HG03060 (cell line): Measurements from ENCODE around the gene TDRD9.
"Not testable (repeated sequence)": the region's sequence is repeated elsewhere in the genome, so short reads cannot be mapped to it uniquely, and the experiment has no call there.

ENCODE experiments used
- ATAC-seq: cut with Tn5 transposase; IDR thresholded peaks from one replicate; pipeline ENCODE4 v1.9.1; 2021; ENCODE audit warnings: low read depth, moderate number of reproducible peaks; ENCODE audit not compliant: unreplicated experiment

Gene TDRD9, protein sequence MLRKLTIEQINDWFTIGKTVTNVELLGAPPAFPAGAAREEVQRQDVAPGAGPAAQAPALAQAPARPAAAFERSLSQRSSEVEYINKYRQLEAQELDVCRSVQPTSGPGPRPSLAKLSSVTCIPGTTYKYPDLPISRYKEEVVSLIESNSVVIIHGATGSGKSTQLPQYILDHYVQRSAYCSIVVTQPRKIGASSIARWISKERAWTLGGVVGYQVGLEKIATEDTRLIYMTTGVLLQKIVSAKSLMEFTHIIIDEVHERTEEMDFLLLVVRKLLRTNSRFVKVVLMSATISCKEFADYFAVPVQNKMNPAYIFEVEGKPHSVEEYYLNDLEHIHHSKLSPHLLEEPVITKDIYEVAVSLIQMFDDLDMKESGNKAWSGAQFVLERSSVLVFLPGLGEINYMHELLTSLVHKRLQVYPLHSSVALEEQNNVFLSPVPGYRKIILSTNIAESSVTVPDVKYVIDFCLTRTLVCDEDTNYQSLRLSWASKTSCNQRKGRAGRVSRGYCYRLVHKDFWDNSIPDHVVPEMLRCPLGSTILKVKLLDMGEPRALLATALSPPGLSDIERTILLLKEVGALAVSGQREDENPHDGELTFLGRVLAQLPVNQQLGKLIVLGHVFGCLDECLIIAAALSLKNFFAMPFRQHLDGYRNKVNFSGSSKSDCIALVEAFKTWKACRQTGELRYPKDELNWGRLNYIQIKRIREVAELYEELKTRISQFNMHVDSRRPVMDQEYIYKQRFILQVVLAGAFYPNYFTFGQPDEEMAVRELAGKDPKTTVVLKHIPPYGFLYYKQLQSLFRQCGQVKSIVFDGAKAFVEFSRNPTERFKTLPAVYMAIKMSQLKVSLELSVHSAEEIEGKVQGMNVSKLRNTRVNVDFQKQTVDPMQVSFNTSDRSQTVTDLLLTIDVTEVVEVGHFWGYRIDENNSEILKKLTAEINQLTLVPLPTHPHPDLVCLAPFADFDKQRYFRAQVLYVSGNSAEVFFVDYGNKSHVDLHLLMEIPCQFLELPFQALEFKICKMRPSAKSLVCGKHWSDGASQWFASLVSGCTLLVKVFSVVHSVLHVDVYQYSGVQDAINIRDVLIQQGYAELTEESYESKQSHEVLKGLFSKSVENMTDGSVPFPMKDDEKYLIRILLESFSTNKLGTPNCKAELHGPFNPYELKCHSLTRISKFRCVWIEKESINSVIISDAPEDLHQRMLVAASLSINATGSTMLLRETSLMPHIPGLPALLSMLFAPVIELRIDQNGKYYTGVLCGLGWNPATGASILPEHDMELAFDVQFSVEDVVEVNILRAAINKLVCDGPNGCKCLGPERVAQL (N-terminal part only)

GRCh38 chr14:103928011-103928890 is at the start of gene TDRD9:
TDRD9 (plus strand) TSS chr14:103928456; CDS start chr14:103928510, 54 bp downstream.
- ATAC-seq: no peak

DNA sequence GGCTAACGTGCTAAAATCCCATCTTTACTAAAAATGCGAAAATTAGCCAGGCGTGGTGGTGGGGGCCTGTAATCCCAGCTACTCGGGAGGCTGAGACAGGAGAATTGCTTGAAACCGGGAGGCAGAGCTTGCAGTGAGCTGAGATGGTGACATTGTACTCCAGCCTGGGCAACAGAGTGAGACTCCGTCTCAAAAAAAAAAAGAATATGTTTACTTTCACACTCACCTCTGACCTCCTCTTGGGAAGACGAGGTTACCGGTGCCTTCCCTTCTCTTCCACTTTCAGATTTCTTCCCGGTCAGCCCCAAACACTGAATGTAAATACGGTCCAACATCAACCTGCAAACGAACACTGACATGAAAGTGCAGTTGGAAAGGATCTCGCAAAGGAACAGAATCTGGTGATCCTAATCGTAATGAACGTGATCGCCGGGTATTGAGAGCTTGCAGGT is 49.1 kb upstream of the TDRD9 start:
- no peak for ATAC-seq

DNA sequence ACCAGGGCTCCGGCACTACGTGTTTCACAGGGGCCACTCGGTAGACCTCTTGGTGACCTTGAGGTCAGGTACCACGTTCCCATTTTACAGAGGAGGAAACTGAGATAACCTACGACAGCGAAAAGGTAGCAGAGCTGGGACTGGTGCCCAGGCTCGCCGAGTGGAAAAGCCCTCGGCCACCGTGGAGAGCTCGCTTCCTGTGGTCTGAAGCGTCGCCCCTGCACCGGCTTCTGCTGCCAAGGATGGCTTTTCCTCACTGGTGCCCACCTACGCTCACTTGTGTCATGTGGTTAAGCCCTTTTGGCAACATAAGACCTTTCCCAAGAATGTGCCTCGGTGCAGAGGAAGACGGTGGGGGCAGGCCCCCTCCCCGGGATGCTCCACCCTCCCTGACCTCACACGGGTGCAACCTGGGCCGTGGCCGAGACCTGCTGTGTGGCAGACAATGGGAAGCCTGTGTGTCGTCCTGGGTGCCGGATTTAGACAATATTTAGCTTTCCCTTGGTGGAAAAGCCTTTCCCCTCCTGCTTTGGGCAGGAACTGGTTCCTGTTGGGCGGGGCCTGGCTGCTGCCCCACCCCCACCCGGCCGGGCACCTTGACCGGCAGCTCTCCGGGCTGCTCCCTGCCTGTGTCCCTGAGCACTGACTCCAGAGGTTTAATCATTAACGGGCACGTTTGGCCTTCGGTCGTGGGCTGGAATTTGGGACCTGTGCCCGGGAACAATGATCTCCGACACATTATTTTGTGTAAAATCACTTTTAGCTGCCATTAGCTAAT is 48.5 kb upstream of the TDRD9 start:
- ATAC-seq: no peak

- ATAC-seq: no peak
Observed at GRCh38 chr14:103880348-103881267, 47.6 kb upstream of the TDRD9 start.

DNA sequence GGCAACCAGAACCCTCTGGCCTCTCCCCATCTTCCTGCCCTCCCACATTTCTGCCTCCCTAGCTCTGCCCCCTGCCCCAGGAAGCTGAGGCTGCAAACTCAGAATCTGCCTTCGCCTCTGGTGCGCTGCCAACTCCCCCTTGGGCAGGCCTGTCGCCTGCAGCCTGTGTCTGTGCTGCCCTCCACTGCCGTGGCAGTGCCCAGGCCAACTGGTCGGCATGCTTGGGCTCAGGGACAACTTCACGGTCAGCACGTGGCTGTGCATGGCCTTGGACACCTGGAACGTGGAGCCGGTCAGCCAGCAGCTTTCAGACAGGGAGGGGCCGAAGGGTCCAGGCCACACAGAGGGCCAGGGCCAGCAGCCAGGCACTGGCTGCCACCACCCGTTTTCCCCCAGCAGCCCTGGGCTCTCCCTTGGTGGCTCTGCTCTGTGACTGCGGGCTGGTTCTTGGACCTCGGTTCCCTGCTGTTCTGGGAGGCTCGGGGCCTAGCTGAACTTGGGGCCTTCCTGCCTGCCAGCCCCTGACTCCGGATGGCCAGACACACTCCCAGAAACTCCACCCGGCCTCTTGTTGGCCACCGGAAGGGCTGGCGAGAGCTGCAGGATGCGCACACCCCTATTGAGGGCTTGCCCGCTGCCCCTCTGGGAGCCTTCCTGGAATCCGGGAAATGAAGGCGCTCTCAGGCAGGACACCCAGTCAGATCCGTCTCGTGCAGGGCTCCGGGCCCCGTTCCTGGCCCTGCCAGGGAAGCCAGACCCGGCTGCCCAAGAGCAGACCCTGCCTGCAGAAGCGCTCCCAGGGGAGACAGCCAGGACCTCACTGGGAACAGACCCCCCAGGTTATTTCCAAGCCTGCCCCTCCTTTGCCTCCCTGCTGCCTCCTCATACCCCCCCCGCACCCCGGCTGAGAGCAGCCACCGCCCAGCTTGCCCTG is 46.7 kb upstream of the TDRD9 start:
- ATAC-seq: no peak

DNA sequence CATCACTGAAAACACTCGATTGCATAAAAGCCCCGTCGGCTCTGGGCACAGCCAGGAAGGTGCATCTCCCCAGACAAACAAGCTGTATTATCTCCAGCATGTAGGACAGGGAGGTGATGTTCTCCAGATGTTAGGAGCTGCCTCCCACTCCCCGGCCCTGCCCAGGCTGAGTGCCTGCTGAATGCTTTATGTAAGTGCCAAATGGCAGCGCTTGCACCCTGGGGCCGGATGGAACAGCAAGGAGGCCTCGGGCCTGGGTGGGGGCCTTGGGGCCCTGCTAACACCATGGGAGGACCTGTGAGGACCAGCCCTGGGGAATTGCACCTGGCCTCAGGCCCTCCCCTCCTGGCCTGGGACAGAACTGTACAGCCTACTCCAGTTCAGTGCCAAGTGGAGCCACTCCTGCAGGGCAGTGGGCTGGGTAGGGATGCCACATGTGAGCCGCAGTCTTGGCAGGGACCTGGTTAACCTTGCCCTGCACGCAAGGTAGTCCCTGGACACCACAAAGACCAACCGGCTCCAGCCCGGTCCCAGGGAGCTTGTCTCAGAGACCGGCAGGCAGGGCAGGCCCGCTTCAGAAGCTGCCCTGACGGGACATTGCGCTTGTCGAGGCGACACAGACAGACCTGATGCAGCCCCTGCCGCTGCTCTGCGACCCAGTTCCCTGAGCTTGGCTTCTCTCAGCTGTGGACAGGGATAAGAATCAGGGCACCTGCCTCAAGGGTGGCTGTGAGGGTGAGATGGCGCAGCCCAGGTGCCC is 45.6 kb upstream of the TDRD9 start:
- no peak for ATAC-seq

DNA sequence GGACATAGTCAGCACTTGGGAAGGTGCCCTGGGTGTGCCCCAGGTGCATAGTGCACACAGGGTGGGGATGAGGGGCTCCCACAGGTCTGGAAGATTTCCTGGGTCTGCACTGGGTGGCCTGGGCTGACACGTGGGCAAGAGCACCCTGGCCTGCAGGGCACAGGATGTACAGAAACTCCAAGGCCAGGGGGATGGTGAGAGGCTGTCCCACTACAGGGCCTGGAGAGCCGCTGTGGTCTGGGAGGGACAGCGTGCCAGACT is 45.1 kb upstream of the TDRD9 start:
- no peak for ATAC-seq

DNA sequence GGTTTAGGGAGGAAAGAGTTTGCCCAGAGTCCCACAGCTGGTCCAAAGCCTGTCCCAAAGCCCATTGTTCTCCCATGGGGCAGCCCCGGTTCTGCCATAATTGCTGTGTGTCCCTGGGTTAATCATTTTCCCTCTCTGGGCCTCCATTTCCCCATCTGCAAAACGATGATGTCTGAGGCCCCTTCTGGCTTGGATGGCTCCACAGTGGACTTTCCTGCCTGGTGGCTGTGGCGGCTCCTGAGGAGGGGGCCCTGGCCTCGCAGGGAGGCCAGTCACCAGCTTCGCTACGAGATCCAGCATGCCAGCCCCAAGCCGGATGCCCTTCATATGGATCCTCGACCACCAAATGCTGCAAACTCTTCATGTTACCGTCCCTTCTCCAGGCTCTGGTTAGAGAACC is 43.4 kb upstream of the TDRD9 start:
- ATAC-seq: no peak

DNA sequence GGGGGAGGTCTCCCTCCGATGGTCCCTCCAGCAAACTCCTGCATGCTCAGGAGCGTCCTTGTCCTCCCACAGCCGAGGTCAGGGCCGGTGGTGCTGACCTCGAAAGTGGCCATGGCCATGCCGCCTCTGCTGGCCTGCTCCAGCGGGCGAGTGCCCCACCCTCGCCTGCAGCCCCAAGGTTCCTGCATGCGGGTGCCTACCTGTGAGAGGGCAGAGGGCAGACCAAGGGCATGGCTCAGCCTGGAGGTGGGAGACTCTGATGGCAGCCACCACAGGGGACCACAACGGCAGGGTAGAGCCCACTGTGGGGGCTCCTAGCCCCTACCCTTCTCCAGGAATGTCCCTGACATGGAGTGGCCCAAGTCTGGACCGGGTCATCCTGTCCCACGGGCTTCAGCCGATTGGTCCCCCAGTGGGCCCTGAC is 42.7 kb upstream of the TDRD9 start:
- no peak for ATAC-seq

GRCh38 chr14:103886304-103887169 is 41.7 kb upstream of the TDRD9 start:
- ATAC-seq: no peak

GRCh38 chr14:103887170-103887501 is 41.1 kb upstream of the TDRD9 start:
- no peak for ATAC-seq

DNA sequence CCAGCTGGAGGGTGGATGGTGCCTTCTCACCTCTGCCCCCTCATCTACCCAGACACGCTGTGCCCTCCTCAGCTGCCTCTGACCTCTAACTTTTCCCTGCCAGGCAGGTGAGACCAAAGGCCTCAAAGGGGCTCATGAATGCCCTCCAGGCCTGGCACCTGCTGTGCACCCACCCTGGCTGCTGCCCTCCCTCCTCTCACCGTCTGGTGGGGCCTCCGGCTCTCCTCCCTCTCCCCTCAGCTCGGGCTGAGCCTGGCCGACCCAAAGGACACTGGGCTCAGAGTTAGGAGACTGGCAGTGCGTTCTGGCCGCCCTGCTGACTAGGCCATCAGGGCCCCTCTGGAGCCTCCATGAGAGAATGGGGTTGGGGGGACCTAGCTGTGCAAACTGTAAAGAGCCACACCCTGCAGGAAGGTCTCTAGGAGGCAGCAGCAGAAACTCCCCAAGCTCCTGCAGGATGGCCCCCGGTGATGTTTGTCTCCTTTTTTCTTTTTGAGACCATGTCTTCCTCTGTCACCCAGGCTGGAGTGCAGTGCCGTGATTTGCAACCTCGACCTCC is 40.6 kb upstream of the TDRD9 start:
- no peak for ATAC-seq

- not testable (repeated sequence) for ATAC-seq
Observed at GRCh38 chr14:103889002-103889312, 39.3 kb upstream of the TDRD9 start.

- no peak for ATAC-seq
Observed at GRCh38 chr14:103889313-103890051, 38.8 kb upstream of the TDRD9 start.

DNA sequence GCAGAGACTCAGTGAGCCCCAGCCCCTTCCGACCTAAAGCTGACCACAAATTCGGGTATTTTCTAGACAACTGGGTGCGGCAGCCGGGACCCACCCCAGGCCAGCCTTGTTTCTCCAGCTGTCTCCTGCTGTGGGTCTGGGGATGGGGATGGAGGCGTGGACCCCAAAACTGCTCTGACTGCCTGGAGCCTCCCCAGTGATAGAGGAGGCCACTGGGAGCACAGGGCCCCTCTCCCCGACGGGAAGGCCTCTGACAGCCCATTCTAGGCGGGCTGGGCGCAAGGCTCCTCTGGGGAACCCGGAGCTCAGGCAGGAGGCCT is 38.2 kb upstream of the TDRD9 start:
- no peak for ATAC-seq
